ENCODE results near the gene CCR9. TPM values are rescaled to one million over a fixed set of nuclear protein-coding genes. Genes with fewer than 3 reads are reported as not detected.

CCR9 gene
- total RNA-seq, 1 donor from 2014 or later = not detected

GRCh38 chr3:45874677-45875346 lies 11.5 kb upstream of the CCR9 start:
- H3K36me3 ChIP-seq = no peaks in the 10 kb centered on the region
- no peak overlapping the region for H3K27ac ChIP-seq
- H3K9me3 ChIP-seq = no peaks in the 10 kb centered on the region
- intact Hi-C loops (cut with DNase I) = no loop called here
- no peak for TF ChIP-seq CTCF (IDR thresholded peaks at IDR 0.05)
- H3K4me3 ChIP-seq = no peak overlapping the region
- H3K4me1 ChIP-seq = no peaks in the 10 kb centered on the region
- ATAC-seq (no peak), DNase-seq (no peak)
- H3K27me3 ChIP-seq = no peaks in the 10 kb centered on the region

- ATAC-seq (no peak), DNase-seq (no peak)
- no peaks in the 10 kb centered on the region for H3K9me3 ChIP-seq
- intact Hi-C loops (cut with DNase I) = no loop called here
- no peak overlapping the region for H3K4me3 ChIP-seq
- no peak overlapping the region for H3K27ac ChIP-seq
- no peaks in the 10 kb centered on the region for H3K36me3 ChIP-seq
- TF ChIP-seq CTCF (IDR thresholded peaks at IDR 0.05) = no peak
- H3K27me3 ChIP-seq = no peaks in the 10 kb centered on the region
- H3K4me1 ChIP-seq = no peaks in the 10 kb centered on the region
Observed at GRCh38 chr3:45878124-45878523, 8.2 kb upstream of the CCR9 start.

- no peak overlapping the region for H3K4me3 ChIP-seq
- H3K27me3 ChIP-seq = no peaks in the 10 kb centered on the region
- no peak for TF ChIP-seq CTCF (IDR thresholded peaks at IDR 0.05)
- DNase-seq (no peak), ATAC-seq (no peak)
- no peaks in the 10 kb centered on the region for H3K4me1 ChIP-seq
- no peaks in the 10 kb centered on the region for H3K9me3 ChIP-seq
- no peaks in the 10 kb centered on the region for H3K36me3 ChIP-seq
- intact Hi-C loops (cut with DNase I) = no loop called here
- H3K27ac ChIP-seq = no peak overlapping the region
Observed at GRCh38 chr3:45880725-45881077, 5.6 kb upstream of the CCR9 start.

GRCh38 chr3:45881078-45882022 lies 5.0 kb upstream of the CCR9 start:
- TF ChIP-seq CTCF (IDR thresholded peaks at IDR 0.05) = no peak
- no peaks in the 10 kb centered on the region for H3K36me3 ChIP-seq
- H3K27me3 ChIP-seq = no peaks in the 10 kb centered on the region
- H3K4me3 ChIP-seq = no peak overlapping the region
- H3K27ac ChIP-seq = no peak overlapping the region
- intact Hi-C loops (cut with DNase I) = no loop called here
- no peaks in the 10 kb centered on the region for H3K9me3 ChIP-seq
- DNase-seq = no peak
- peak; percentile 27 for ATAC-seq
- H3K4me1 ChIP-seq = no peaks in the 10 kb centered on the region

- H3K4me3 ChIP-seq = no peak overlapping the region
- no peak for DNase-seq
- H3K9me3 ChIP-seq = no peaks in the 10 kb centered on the region
- intact Hi-C loops (cut with DNase I) = no loop called here
- H3K27me3 ChIP-seq = no peaks in the 10 kb centered on the region
- no peak for ATAC-seq
- TF ChIP-seq CTCF (IDR thresholded peaks at IDR 0.05) = no peak
- no peaks in the 10 kb centered on the region for H3K36me3 ChIP-seq
- no peaks in the 10 kb centered on the region for H3K4me1 ChIP-seq
- H3K27ac ChIP-seq = no peak overlapping the region
Observed at GRCh38 chr3:45884368-45885201, 1.8 kb upstream of the CCR9 start.

Data from upper lobe of right lung (tissue), 1 donor.